Smooth muscle cell (in vitro differentiated cells): Measurements from ENCODE around the gene PPARGC1A. TPM values are rescaled to one million over a fixed set of nuclear protein-coding genes. Genes with fewer than 3 reads are reported as not detected.

Experiments
- DNase-seq: peaks from one replicate; lab custom pipeline; 2025; ENCODE audit not compliant: unreplicated experiment; lab: John Stamatoyannopoulos, UW
- H2AFZ ChIP-seq: fragments of 200-600 bp; sonication (generic); 2 replicates; pipeline ENCODE4 v1.6.0; 2016; ENCODE audit warnings: antibody characterized with exemption, low read depth, mild to moderate bottlenecking
- H3F3A ChIP-seq: fragments of 200-600 bp; sonication (generic); 2 replicates; pipeline ENCODE4 v1.6.0; 2017; ENCODE audit warnings: antibody characterized with exemption, low read depth
- H3K27ac ChIP-seq: fragments of 200-600 bp; sonication (generic); 2 replicates; pipeline ENCODE4 v1.5.1; 2016; ENCODE audit warnings: low read depth, mild to moderate bottlenecking
- H3K27me3 ChIP-seq: fragments of 200-600 bp; sonication (generic); 2 replicates; pipeline ENCODE4 v1.6.1; 2016; ENCODE audit warnings: low read depth, mild to moderate bottlenecking
- H3K36me3 ChIP-seq: fragments of 200-600 bp; sonication (generic); 2 replicates; pipeline ENCODE4 v1.5.1; 2016; ENCODE audit warnings: low read depth
- H3K4me1 ChIP-seq: fragments of 200-600 bp; sonication (generic); 2 replicates; pipeline ENCODE4 v1.5.1; 2016; ENCODE audit warnings: low read depth
- H3K4me2 ChIP-seq: fragments of 200-600 bp; sonication (generic); 2 replicates; pipeline ENCODE4 v1.6.0; 2016; ENCODE audit warnings: mild to moderate bottlenecking
- H3K4me3 ChIP-seq: fragments of 200-600 bp; sonication (generic); 2 replicates; pipeline ENCODE4 v1.5.1; 2016; ENCODE audit warnings: mild to moderate bottlenecking
- H3K79me2 ChIP-seq: fragments of 200-600 bp; sonication (generic); 2 replicates; pipeline ENCODE4 v1.6.0; 2016; ENCODE audit warnings: low read depth, mild to moderate bottlenecking
- H3K9ac ChIP-seq: fragments of 200-600 bp; sonication (generic); 2 replicates; pipeline ENCODE4 v1.6.0; 2016; ENCODE audit warnings: low read depth
- H3K9me3 ChIP-seq: fragments of 200-600 bp; sonication (generic); replicated peaks from 2 replicates; pipeline ENCODE4 v1.5.1; 2016; ENCODE audit warnings: low read depth
- H4K20me1 ChIP-seq: fragments of 200-600 bp; sonication (generic); 2 replicates; pipeline ENCODE4 v1.6.0; 2016; ENCODE audit warnings: low read depth
- CTCF ChIP-seq: fragments of 200-600 bp; sonication (generic); IDR thresholded peaks from 2 replicates; pipeline ENCODE4 v1.5.1; 2017; ENCODE audit warnings: borderline replicate concordance, mild to moderate bottlenecking, antibody characterized with exemption; ENCODE audit not compliant: insufficient read depth, poor library complexity, severe bottlenecking
- WGBS: methylation state at CpG from one replicate; pipeline ENCODE4 v1.1.7; 2016; ENCODE audit warnings: low lambda C conversion rate; 5-methylcytosine and 5-hydroxymethylcytosine counted together
- polyA plus RNA-seq: library from polyadenylated mRNA; unstranded; fragments of >200 nt; fragmentation: Nextera tagmentation; extraction: Ambion mirVana; gene quantifications from 2 replicates; pipeline ENCODE4 v1.2.1, GENCODE V29; 2016
- total RNA-seq: library from RNA; depleted of rRNA; stranded (reverse); fragments of >200 nt; gene quantifications from 2 replicates; pipeline ENCODE4 v1.2.3, GENCODE V29; 2014

The PPARGC1A gene
- total and polyA plus RNA-seq, 2 experiments from 2014 or later: 0.25 to 2.8 TPM

- Histone ChIP-seq H3K4me2 (no peak overlapping the region), H3F3A (no peaks in the 10 kb centered on the region), H3K9ac (no peak overlapping the region), H3K4me3 (no peak overlapping the region), H3K27ac (no peak overlapping the region), H3K4me1 (no peaks in the 10 kb centered on the region), H4K20me1 (no peaks in the 10 kb centered on the region), H3K79me2 (no peaks in the 10 kb centered on the region), H3K36me3 (no peaks in the 10 kb centered on the region), H2AFZ (no peak overlapping the region), H3K27me3 (no peaks in the 10 kb centered on the region), H3K9me3 (no peaks in the 10 kb centered on the region)
- DNase-seq: no peak
- 97% methylated on average over 6 of the region's 6 CpGs for WGBS
- no peak for TF ChIP-seq CTCF
These were observed 10.8 kb upstream of the PPARGC1A start for GRCh38 chr4:23900636-23901035.

GRCh38 chr4:23899565-23899964 lies 9.7 kb upstream of the PPARGC1A start:
- Histone ChIP-seq H3K27ac (no peak overlapping the region), H4K20me1 (no peaks in the 10 kb centered on the region), H3K27me3 (no peaks in the 10 kb centered on the region), H3K9ac (no peak overlapping the region), H3K4me1 (no peaks in the 10 kb centered on the region), H3F3A (no peaks in the 10 kb centered on the region), H3K9me3 (no peaks in the 10 kb centered on the region), H3K4me2 (no peak overlapping the region), H3K4me3 (no peak overlapping the region), H2AFZ (no peak overlapping the region), H3K36me3 (no peaks in the 10 kb centered on the region), H3K79me2 (no peaks in the 10 kb centered on the region)
- TF ChIP-seq CTCF: no peak
- DNase-seq: no peak
- 92% methylated on average over 4 of the region's 4 CpGs for WGBS

- WGBS: 68% methylated on average over 4 of the region's 4 CpGs
- DNase-seq: no peak
- H3F3A ChIP-seq: no peaks in the 10 kb centered on the region
- H3K79me2 ChIP-seq: no peaks in the 10 kb centered on the region
- H3K9ac ChIP-seq: no peak overlapping the region
- H3K9me3 ChIP-seq: no peaks in the 10 kb centered on the region
- H3K27ac ChIP-seq: no peak overlapping the region
- H4K20me1 ChIP-seq: no peaks in the 10 kb centered on the region
- H3K4me1 ChIP-seq: no peaks in the 10 kb centered on the region
- no peak overlapping the region for H3K4me3 ChIP-seq
- no peak for TF ChIP-seq CTCF
- H3K27me3 ChIP-seq: no peaks in the 10 kb centered on the region
- H2AFZ ChIP-seq: no peak overlapping the region
- no peak overlapping the region for H3K4me2 ChIP-seq
- no peaks in the 10 kb centered on the region for H3K36me3 ChIP-seq
These were observed 7.8 kb upstream of the PPARGC1A start for GRCh38 chr4:23897564-23898109.

GRCh38 chr4:23894021-23894420 lies 4.2 kb upstream of the PPARGC1A start:
- H3K4me2 ChIP-seq: no peak overlapping the region
- WGBS: 51% methylated on average over 2 of the region's 2 CpGs
- H3K27ac ChIP-seq: no peak overlapping the region
- H3K36me3 ChIP-seq: no peaks in the 10 kb centered on the region
- H2AFZ ChIP-seq: no peak overlapping the region
- no peaks in the 10 kb centered on the region for H4K20me1 ChIP-seq
- H3K9me3 ChIP-seq: no peaks in the 10 kb centered on the region
- H3K79me2 ChIP-seq: no peaks in the 10 kb centered on the region
- no peak overlapping the region for H3K9ac ChIP-seq
- TF ChIP-seq CTCF: no peak
- H3K4me3 ChIP-seq: no peak overlapping the region
- no peaks in the 10 kb centered on the region for H3K27me3 ChIP-seq
- no peak for DNase-seq
- H3K4me1 ChIP-seq: peaks cover 16% of the 10 kb centered on the region
- H3F3A ChIP-seq: no peaks in the 10 kb centered on the region
